HUES64 (cell line): ENCODE data around the gene ZDHHC14.

Experiments used
- H3K27ac ChIP-seq: 2 replicates; pipeline ENCODE4 v1.7.0; 2013; ENCODE audit warnings: low read depth, low read length, inconsistent platforms
- H3K27me3 ChIP-seq: 2 replicates; pipeline ENCODE4 v1.6.1; 2013; ENCODE audit warnings: mild to moderate bottlenecking, low read length; ENCODE audit not compliant: insufficient read depth
- H3K36me3 ChIP-seq: 2 replicates; pipeline ENCODE4 v1.6.1; 2013; ENCODE audit warnings: mild to moderate bottlenecking, low read length; ENCODE audit not compliant: insufficient read depth
- H3K4me1 ChIP-seq: 2 replicates; pipeline ENCODE4 v1.6.1; 2013; ENCODE audit warnings: mild to moderate bottlenecking, low read length, moderate library complexity; ENCODE audit not compliant: insufficient read depth
- H3K4me3 ChIP-seq: 2 replicates; pipeline ENCODE4 v1.5.1; 2013; ENCODE audit warnings: mild to moderate bottlenecking, low read length, moderate library complexity
- H3K9ac ChIP-seq: 2 replicates; pipeline ENCODE4 v1.6.1; 2013; ENCODE audit warnings: mild to moderate bottlenecking, low read depth, low read length
- H3K9me3 ChIP-seq: 2 replicates; pipeline ENCODE4 v1.6.1; 2013; ENCODE audit warnings: low read depth, low read length; ENCODE audit not compliant: insufficient read depth
- WGBS: fragments of 150-250, 120-280 bp; methylation state at CpG from one replicate; pipeline ENCODE4 v1.1.7; 2013; ENCODE audit warnings: missing lambda C conversion rate; 5-methylcytosine and 5-hydroxymethylcytosine counted together

ZDHHC14 gene

DNA sequence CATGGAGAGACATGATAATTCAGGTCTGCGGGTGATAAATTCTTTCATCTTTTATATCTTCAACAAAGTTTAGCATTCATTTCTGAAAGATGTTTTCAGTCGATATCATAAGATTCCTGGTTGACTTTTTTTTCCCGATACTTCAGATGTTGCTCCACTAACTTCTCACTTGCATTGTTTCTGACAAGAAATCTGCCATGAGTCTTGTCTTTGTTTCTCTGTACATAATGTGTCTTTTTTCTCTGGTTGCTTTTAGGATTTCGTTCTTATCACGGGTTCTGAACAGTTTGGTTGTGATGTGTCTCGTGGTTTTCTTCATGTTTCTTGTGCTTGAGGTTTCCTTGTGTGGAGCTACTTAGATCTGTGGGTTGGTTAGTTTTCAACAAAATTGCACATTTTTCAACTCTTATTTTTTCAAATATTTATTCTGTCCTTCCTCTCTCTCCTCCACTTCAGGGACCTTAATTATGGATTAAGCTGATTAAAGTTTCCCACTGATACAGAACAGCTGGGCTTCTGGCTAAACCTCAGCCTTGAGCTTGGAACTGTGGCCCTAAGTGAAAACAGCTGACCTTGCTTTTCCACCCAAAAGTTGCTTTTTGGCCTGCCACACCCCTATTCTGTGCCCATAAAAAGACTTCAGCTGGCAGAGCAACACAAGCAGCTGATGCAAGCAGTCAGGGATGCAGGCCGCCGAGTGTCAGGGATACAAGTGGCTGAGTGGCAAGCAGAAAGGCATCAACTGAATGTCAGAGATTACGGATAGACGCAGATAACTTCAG is 344.2 kb downstream of the ZDHHC14 start:
- Histone ChIP-seq H3K36me3 (no peaks in the 10 kb centered on the region), H3K9ac (no peak overlapping the region), H3K4me3 (no peak overlapping the region), H3K27ac (no peak overlapping the region), H3K9me3 (peaks cover 9% of the 10 kb centered on the region; the same call in 1 of the 2 replicates), H3K27me3 (no peaks in the 10 kb centered on the region), H3K4me1 (no peaks in the 10 kb centered on the region)
- 98% methylated on average over 10 of the region's 10 CpGs for WGBS

DNA sequence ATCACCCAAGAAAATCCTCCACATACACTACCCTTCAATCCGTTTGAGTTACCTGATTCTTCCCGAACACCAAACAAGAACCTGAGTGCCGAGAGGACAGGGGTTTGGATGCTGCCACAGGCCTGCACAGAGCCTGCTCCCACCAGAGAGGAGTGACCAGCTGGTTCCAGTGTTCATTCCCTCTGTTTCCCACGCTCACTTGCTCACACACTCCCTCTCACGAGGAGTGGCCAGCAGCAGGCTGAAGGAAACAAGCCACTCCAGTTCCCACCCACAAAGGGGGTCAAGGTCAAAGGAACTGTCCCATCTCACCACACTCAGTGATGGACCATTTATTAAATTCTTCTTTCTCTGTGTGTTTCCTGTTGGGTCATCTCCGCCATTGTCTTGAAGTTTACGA is 344.8 kb downstream of the ZDHHC14 start:
- H3K27me3 ChIP-seq, result no peaks in the 10 kb centered on the region
- H3K4me1 ChIP-seq, result no peaks in the 10 kb centered on the region
- no peaks in the 10 kb centered on the region for H3K36me3 ChIP-seq
- H3K27ac ChIP-seq, result no peak overlapping the region
- no peak overlapping the region for H3K9ac ChIP-seq
- H3K4me3 ChIP-seq, result no peak overlapping the region
- peaks cover 9% of the 10 kb centered on the region; the same call in 1 of the 2 replicates for H3K9me3 ChIP-seq
- WGBS, result 96% methylated on average over 7 of the region's 7 CpGs

DNA sequence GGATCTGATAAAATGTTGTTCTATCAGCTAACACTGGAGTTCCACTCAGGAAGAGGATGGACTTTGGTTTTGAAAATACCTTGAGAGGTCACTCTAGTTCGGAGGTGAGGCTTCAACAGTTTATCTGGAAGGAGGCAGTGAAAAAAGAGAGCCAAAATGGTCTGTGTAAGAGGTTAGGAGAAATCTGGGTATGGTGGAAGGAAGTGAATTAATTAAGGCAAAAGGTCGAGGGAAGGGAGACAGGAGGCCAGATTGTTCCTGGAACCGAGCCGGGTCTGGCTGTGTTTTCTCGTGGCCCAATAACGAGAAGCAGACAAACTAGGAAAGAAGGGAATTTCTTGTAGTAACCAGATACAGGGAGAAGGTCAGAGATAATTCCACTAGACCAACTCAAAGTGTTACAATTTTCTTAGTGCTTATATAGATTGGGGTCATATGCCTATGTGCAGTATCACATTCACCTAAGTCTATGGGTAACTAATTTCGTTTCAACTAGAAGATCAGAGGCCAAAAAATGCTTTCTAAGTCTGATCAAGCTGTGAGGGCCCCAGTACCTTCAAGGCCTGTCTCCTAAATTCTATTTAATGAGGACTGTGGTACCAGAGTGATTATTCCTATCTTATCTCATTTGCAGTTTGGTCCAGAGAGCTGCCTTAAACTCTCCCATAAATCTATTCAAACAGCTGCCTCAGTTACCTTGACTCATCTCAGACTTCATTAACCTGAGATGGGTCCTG is 346.1 kb downstream of the ZDHHC14 start:
- Histone ChIP-seq H3K36me3 (no peaks in the 10 kb centered on the region), H3K4me1 (no peaks in the 10 kb centered on the region), H3K4me3 (no peak overlapping the region), H3K9me3 (peaks cover 9% of the 10 kb centered on the region; the same call in 1 of the 2 replicates), H3K27me3 (no peaks in the 10 kb centered on the region), H3K9ac (no peak overlapping the region), H3K27ac (no peak overlapping the region)
- WGBS, result 93% methylated on average over 7 of the region's 7 CpGs
